Effector memory CD4-positive, alpha-beta T cell (primary cell): ENCODE measurements around the gene WDR45.

ENCODE experiments used
- DNase-seq, 3 donors: peaks; one replicate each; pipeline ENCODE4 v3.0.0-alpha.2; 2020
- H3K27ac ChIP-seq: 2 replicates; pipeline ENCODE4 v1.7.0; 2013; ENCODE audit warnings: mild to moderate bottlenecking, low read length, moderate library complexity; ENCODE audit not compliant: insufficient read depth, poor library complexity, severe bottlenecking
- H3K27me3 ChIP-seq: replicated peaks from 2 replicates; pipeline ENCODE4 v1.7.0; 2013; ENCODE audit warnings: mild to moderate bottlenecking, low read length; ENCODE audit not compliant: insufficient read depth, control insufficient read depth, poor library complexity, severe bottlenecking
- H3K36me3 ChIP-seq: 2 replicates; pipeline ENCODE4 v1.7.0; 2013; ENCODE audit warnings: mild to moderate bottlenecking, low read length, moderate library complexity; ENCODE audit not compliant: control insufficient read depth, insufficient read depth
- H3K4me1 ChIP-seq: 2 replicates; pipeline ENCODE4 v1.7.0; 2013; ENCODE audit warnings: low read length, mild to moderate bottlenecking; ENCODE audit not compliant: control insufficient read depth, insufficient read depth, poor library complexity, severe bottlenecking
- H3K4me3 ChIP-seq: 2 replicates; pipeline ENCODE4 v1.7.0; 2013; ENCODE audit warnings: low read length, low read depth, mild to moderate bottlenecking; ENCODE audit not compliant: insufficient read depth, poor library complexity, severe bottlenecking
- H3K9me3 ChIP-seq: 2 replicates; pipeline ENCODE4 v1.7.0; 2013; ENCODE audit warnings: mild to moderate bottlenecking, low read length, moderate library complexity; ENCODE audit not compliant: control insufficient read depth

Gene WDR45

DNA sequence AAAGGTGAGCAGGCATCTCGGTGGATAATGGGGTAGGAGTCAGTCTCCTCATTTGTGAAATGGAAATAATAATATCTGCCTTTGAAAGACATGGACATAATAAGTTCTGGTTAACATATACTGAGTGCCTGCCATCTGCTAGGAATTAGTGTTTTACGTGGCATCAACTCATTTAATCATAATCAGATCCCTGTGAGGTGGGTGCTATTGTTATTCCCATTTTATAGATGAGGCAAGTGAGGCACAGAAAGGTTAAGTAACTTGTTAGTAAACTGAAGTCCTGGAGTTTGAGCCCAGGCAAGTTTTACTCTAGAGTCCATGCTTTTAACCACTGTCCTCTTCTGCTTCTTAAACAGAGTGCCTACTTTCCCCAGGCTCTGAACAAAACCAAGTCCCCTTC lies 13.4 kb downstream of the WDR45 start:
- no peak for DNase-seq
- H3K36me3 ChIP-seq = no peaks in the 10 kb centered on the region
- H3K27ac ChIP-seq = no peak overlapping the region
- no peaks in the 10 kb centered on the region for H3K4me1 ChIP-seq
- H3K9me3 ChIP-seq = no peaks in the 10 kb centered on the region
- no peak overlapping the region for H3K4me3 ChIP-seq
- no peaks in the 10 kb centered on the region for H3K27me3 ChIP-seq

DNA sequence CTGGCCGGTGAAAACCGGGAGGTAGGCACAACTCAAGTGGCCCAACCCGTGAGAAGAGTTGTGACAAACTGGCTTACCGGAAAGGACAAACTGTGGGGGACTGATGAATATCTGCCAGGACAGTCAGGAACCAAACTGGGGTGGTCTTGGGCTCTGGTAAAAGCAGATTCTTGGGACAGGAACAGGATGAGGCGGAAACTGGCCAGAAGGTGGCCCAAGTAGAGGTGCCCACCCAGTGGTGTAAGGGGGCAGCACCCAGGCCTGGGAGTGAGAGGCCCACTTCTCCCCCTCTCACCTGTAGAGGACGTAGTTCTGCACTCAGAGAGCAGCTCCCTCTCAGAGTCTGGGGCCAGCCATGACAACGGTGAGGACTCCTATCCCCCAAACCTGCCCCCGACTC lies 15.0 kb downstream of the WDR45 start:
- Histone ChIP-seq H3K9me3 (no peaks in the 10 kb centered on the region), H3K27me3 (no peaks in the 10 kb centered on the region), H3K4me1 (no peaks in the 10 kb centered on the region), H3K27ac (no peak overlapping the region), H3K4me3 (no peak overlapping the region), H3K36me3 (no peaks in the 10 kb centered on the region)
- DNase-seq = no peak

DNA sequence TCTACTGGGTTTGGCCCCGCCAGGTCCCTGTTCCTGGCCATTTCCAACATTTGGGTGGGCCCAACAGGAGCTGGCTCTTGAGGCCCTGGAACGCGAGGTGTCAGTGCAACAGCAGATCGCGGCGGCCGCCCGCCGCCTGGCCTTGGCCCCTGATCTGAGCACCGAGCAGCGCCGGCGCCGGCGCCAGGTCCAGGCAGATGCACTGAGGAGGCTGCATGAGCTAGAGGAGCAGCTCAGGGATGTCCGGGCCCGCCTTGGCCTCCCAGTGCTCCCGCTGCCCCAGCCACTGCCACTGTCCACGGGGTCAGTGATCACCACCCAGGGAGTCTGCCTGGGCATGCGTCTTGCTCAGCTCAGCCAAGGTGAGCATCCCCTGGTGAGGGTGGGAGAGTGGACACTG lies 15.4 kb downstream of the WDR45 start:
- Histone ChIP-seq H3K27ac (no peak overlapping the region), H3K27me3 (no peaks in the 10 kb centered on the region), H3K9me3 (no peaks in the 10 kb centered on the region), H3K36me3 (no peaks in the 10 kb centered on the region), H3K4me1 (no peaks in the 10 kb centered on the region), H3K4me3 (no peak overlapping the region)
- DNase-seq = no peak

DNA sequence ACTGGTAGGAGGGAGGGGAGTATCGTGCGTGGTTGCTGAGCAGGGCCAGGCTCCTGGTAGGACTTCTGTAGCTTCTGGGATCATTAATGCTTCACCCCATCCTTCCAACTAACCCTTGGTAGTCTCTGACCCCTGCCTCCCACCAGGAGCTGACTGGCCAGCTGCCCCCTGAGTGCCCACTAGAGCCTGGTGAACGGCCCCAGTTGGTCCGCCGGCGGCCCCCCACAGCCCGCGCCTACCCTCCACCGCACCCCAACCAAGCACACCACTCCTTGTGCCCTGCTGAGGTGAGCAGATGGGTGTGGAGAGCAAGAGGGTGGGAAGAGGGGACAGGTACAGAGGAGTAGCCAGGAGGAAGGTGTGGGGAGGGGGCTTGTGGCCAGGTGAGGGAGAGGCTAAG lies 16.0 kb downstream of the WDR45 start:
- Histone ChIP-seq H3K36me3 (no peaks in the 10 kb centered on the region), H3K9me3 (no peaks in the 10 kb centered on the region), H3K4me3 (no peak overlapping the region), H3K27me3 (no peaks in the 10 kb centered on the region), H3K27ac (no peak overlapping the region), H3K4me1 (no peaks in the 10 kb centered on the region)
- no peak for DNase-seq

DNA sequence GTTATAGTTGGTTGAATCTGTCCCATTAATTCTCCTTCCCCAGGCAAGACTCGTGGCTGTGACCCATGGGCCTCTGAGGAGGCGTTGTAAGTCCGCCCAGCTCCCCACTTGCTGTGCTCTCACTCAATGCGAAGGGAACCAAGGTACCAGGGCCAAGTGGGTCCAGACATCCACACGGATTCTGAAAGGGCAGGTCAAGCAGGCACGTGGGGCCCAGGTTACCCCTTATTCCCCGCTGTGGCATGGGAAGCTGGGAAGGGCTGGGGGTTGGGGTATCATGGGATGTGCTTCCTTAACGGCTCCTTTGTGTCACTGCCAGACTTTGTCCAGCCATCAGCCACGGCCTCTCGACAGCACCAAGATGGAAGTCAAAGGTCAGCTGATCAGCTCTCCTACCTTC lies 17.8 kb downstream of the WDR45 start:
- DNase-seq = no peak
- H3K4me1 ChIP-seq = no peaks in the 10 kb centered on the region
- H3K4me3 ChIP-seq = no peak overlapping the region
- H3K27ac ChIP-seq = no peak overlapping the region
- H3K27me3 ChIP-seq = no peaks in the 10 kb centered on the region
- H3K36me3 ChIP-seq = no peaks in the 10 kb centered on the region
- no peaks in the 10 kb centered on the region for H3K9me3 ChIP-seq

DNA sequence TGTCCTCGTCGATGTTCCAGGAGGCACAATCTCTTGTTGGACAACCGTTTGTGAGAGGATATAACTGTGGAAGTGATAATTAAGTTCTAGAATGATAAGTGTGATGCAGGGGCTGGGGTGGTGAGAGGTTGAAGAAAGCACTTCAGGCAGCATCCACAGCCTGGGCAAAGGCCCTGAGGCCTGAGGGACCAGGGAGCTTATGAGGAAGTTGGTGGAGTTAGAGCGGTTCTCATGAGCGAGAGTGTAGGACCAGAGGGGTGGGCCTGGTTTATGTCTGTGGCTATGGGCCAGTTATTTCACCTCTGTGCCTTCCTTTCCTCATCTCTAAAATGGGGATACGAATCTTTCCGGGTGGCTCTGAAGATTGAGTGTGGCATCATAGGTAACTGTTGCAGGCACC lies 18.2 kb downstream of the WDR45 start:
- Histone ChIP-seq H3K27ac (no peak overlapping the region), H3K36me3 (no peaks in the 10 kb centered on the region), H3K9me3 (no peaks in the 10 kb centered on the region), H3K27me3 (no peaks in the 10 kb centered on the region), H3K4me1 (no peaks in the 10 kb centered on the region), H3K4me3 (no peak overlapping the region)
- no peak for DNase-seq

DNA sequence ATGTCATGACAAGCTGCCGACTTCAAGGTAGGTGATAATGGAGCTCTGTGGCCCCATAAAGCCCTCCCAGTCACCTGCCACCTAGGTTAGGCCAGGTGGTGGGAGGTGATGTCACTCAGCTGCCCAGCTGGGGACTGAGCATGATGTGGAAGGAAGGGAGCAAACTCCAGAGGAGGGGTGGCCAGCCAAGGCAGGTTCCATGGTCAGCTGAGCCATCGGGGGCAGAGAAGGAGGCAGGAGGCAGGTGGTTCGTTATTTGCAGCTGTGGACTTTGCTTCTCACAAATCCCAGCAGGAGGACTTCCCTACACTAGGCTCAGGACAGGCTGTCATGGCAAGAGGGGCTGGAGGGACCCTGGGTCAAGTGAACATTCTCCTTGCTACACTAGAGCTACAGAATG lies 18.8 kb downstream of the WDR45 start:
- DNase-seq = no peak
- H3K36me3 ChIP-seq = no peaks in the 10 kb centered on the region
- no peak overlapping the region for H3K27ac ChIP-seq
- no peaks in the 10 kb centered on the region for H3K4me1 ChIP-seq
- no peak overlapping the region for H3K4me3 ChIP-seq
- no peaks in the 10 kb centered on the region for H3K9me3 ChIP-seq
- no peaks in the 10 kb centered on the region for H3K27me3 ChIP-seq

DNA sequence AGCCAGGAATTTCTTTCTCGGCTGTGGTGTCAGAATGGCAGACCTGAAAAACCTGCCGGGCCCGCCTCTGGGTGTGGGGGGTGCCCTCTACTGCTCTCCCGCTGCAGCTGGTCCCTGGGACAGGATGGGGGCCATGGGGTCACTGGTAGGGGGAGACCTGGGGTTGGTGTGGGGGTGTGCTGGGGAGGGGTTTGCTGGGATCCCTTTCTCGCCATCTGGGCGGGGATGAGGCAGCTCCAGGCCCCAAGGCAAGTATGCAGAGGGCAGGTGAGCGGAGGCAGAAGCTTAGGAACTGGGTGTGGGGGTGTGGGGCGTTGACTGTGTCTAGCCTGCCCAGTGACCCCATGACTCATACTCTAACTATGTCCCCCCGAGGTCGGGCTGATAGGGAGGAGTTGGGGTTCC lies 20.0 kb downstream of the WDR45 start:
- no peak overlapping the region for H3K4me3 ChIP-seq
- H3K9me3 ChIP-seq = no peaks in the 10 kb centered on the region
- no peak for DNase-seq
- H3K4me1 ChIP-seq = no peaks in the 10 kb centered on the region
- no peaks in the 10 kb centered on the region for H3K27me3 ChIP-seq
- H3K27ac ChIP-seq = no peak overlapping the region
- no peaks in the 10 kb centered on the region for H3K36me3 ChIP-seq

DNA sequence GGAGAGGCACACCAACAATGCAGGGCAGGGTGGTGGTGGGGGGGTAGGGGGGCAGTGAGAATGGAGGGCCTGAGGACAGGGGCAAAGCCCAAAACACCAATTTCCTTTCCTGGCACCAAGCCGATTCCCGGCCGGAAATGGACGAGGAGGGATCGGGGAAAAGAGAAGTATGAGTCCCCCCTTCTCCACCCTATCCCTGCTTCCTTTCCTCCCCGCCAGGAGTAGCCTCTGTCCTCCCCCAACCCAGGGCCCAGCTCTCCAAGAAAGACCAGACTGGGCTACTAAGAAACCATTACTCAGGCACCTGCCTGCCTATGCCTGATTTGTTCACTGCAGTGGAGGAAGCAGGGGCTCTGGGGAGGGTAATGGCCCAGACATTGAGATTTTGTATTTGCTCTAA lies 20.5 kb downstream of the WDR45 start:
- no peaks in the 10 kb centered on the region for H3K9me3 ChIP-seq
- DNase-seq = no peak
- H3K27me3 ChIP-seq = no peaks in the 10 kb centered on the region
- no peaks in the 10 kb centered on the region for H3K4me1 ChIP-seq
- no peaks in the 10 kb centered on the region for H3K36me3 ChIP-seq
- no peak overlapping the region for H3K4me3 ChIP-seq
- no peak overlapping the region for H3K27ac ChIP-seq

DNA sequence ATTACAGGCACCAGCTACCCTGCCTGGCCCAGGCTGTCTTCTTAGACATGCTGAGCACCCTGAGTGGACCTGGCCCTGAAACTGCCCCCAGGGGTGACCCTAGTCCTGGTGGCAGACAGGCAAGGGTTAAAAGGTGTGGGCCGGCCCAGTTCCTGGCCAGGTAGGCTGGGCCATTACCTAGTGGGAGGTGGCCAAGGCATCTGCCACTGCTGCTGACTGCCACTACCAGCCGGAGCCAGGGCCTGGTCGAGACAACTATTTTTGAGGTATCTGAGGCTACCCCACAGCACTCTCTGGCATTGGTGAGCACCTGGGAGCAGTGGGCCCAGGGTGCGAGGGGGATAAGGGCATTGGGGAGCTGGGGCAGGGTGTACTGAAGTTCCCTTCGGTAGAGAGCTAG lies 20.9 kb downstream of the WDR45 start, which contains the start of gene CCDC120:
Gene CCDC120 (plus strand): TSS at position 206 of the 400 bp plus-strand sequence. CDS start 3,043 bp downstream, outside the sequence.
- Histone ChIP-seq H3K27me3 (no peaks in the 10 kb centered on the region), H3K27ac (no peak within 1 kb of the TSS), H3K9me3 (no peaks in the 10 kb centered on the region), H3K36me3 (no peaks in the 10 kb centered on the region), H3K4me1 (no peaks in the 10 kb centered on the region), H3K4me3 (no peak within 1 kb of the TSS)
- DNase-seq = no peak
